ENCODE measurements around the gene SNRNP70.

DNA sequence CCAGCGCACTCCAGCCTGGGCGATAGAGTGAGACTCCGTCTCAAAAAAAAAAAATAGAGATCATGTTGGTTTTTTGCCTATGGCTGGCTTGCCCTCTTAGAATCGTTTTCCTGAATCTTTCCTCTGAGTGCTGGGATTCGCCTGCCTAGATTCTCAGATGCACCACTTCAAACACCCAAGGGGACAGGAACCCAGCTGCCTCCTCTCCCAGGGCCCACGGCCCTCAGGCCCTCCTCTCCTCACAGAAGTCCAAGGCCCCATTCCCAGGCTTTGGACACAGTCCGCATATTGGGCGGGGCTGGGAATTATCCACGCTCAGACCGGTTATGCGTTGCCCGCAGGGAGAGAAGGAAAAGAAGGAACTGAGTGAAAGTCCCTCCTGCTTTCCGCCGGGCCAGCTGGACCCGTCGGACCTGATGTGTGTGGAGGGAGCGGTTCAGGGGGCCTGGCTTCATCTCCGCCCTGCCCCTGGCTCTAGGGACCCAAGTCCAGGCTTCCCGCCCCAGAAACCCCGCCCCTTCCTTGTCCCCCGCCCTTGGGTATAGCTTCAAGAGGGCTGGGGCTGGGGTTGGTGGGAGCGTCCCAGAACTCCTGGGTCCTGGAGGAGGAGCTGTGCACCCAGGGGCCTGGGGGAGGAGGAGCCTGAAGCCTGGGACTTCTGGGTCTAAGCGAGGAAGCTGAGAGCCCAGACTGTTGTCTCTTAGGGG lies 39.9 kb downstream of the SNRNP70 start:
- TF ChIP-seq EZH2 (IDR thresholded peaks at IDR 0.05) = no peak
- no peak for TF ChIP-seq POLR2AphosphoS5 (IDR thresholded peaks at IDR 0.05; ENCODE audit: borderline replicate concordance, low read depth, low read length)
- TF ChIP-seq FOXP2 (optimal IDR thresholded peaks at IDR 0.05; ENCODE audit: control extremely low read depth, extremely low read length, insufficient read depth) = no peak
